Umbilical cord (tissue), 2 donors: ENCODE results near the gene LPAR6. TPM values are rescaled to one million over a fixed set of nuclear protein-coding genes. Genes with fewer than 3 reads are reported as not detected.
"Not testable (repeated sequence)": the region's sequence is repeated elsewhere in the genome, so short reads cannot be mapped to it uniquely, and the experiment has no call there.

Source experiments
- DNase-seq: peaks from one replicate; pipeline ENCODE4 v3.0.0-alpha.2; 2015; ENCODE audit warnings: low spot score
- total RNA-seq: library from RNA; depleted of rRNA; stranded (reverse); fragments of >200 nt; gene quantifications from one replicate; pipeline ENCODE4 v1.2.3, GENCODE V29; 2014; ENCODE audit warnings: low replicate concordance; ENCODE audit not compliant: insufficient read depth

The LPAR6 gene
- total RNA-seq = 55.6 TPM

- DNase-seq = peak; percentile 83
Observed at GRCh38 chr13:48412881-48413351, at the start of gene LPAR6. LPAR6 (minus strand) TSS chr13:48413113; CDS start chr13:48412423, 690 bp downstream.

- no peak for DNase-seq
Observed at GRCh38 chr13:48457578-48458242, 44.8 kb upstream of the LPAR6 start.

- no peak for DNase-seq
Observed at GRCh38 chr13:48456546-48456945, 43.6 kb upstream of the LPAR6 start.

- DNase-seq = not testable (repeated sequence)
Observed at GRCh38 chr13:48451196-48451595, 38.3 kb upstream of the LPAR6 start.

GRCh38 chr13:48449656-48450055 is 36.7 kb upstream of the LPAR6 start:
- no peak for DNase-seq

GRCh38 chr13:48448959-48449614 is 36.2 kb upstream of the LPAR6 start:
- no peak for DNase-seq

- DNase-seq = no peak
Observed at GRCh38 chr13:48448285-48448958, 35.5 kb upstream of the LPAR6 start.

- no peak for DNase-seq
Observed at GRCh38 chr13:48446464-48446863, 33.6 kb upstream of the LPAR6 start.

- DNase-seq = no peak
Observed at GRCh38 chr13:48443442-48444208, 30.7 kb upstream of the LPAR6 start.

GRCh38 chr13:48437371-48437770 is 24.5 kb upstream of the LPAR6 start:
- DNase-seq = peak; percentile 43

- peak; percentile 56 for DNase-seq
Observed at GRCh38 chr13:48436661-48437288, 23.9 kb upstream of the LPAR6 start.

- DNase-seq = no peak
Observed at GRCh38 chr13:48434200-48434599, 21.3 kb upstream of the LPAR6 start.

- DNase-seq = no peak
Observed at GRCh38 chr13:48431987-48432615, 19.2 kb upstream of the LPAR6 start.

GRCh38 chr13:48431431-48431830 is 18.5 kb upstream of the LPAR6 start:
- no peak for DNase-seq

GRCh38 chr13:48429886-48430285 is 17.0 kb upstream of the LPAR6 start:
- no peak for DNase-seq

- no peak for DNase-seq
Observed at GRCh38 chr13:48429036-48429435, 16.1 kb upstream of the LPAR6 start.

GRCh38 chr13:48426755-48427298 is 13.9 kb upstream of the LPAR6 start:
- DNase-seq = not testable (repeated sequence)

- DNase-seq = no peak
Observed at GRCh38 chr13:48426052-48426451, 13.1 kb upstream of the LPAR6 start.

- DNase-seq = no peak
Observed at GRCh38 chr13:48424212-48424611, 11.3 kb upstream of the LPAR6 start.

- DNase-seq = not testable (repeated sequence)
Observed at GRCh38 chr13:48422003-48422402, 9.1 kb upstream of the LPAR6 start.

GRCh38 chr13:48415516-48415915 is 2.6 kb upstream of the LPAR6 start:
- no peak for DNase-seq
